GM21423 (cell line): ENCODE data around the gene TSHZ2.

Experiments
- ATAC-seq: cut with Tn5 transposase; IDR thresholded peaks from one replicate; pipeline ENCODE4 v1.9.1; 2021; ENCODE audit warnings: mild to moderate bottlenecking, moderate library complexity; ENCODE audit not compliant: unreplicated experiment

Gene TSHZ2

GRCh38 chr20:53187392-53188068 is 215.4 kb downstream of the TSHZ2 start:
- ATAC-seq: no peak

GRCh38 chr20:53190225-53190624 is 218.1 kb downstream of the TSHZ2 start:
- ATAC-seq: no peak

GRCh38 chr20:53191957-53192356 is 219.8 kb downstream of the TSHZ2 start:
- no peak for ATAC-seq

- ATAC-seq: no peak
Observed at GRCh38 chr20:53194306-53195290, 222.4 kb downstream of the TSHZ2 start.

GRCh38 chr20:53195876-53196610 is 223.9 kb downstream of the TSHZ2 start:
- no peak for ATAC-seq

- ATAC-seq: no peak
Observed at GRCh38 chr20:53201588-53201987, 229.4 kb downstream of the TSHZ2 start.

- no peak for ATAC-seq
Observed at GRCh38 chr20:53202777-53203176, 230.6 kb downstream of the TSHZ2 start.

- ATAC-seq: no peak
Observed at GRCh38 chr20:53205046-53205445, 232.9 kb downstream of the TSHZ2 start.

GRCh38 chr20:53208110-53208832 is 236.1 kb downstream of the TSHZ2 start:
- ATAC-seq: no peak

- ATAC-seq: no peak
Observed at GRCh38 chr20:53210041-53210440, 237.9 kb downstream of the TSHZ2 start.

GRCh38 chr20:53210931-53211330 is 238.8 kb downstream of the TSHZ2 start:
- no peak for ATAC-seq

GRCh38 chr20:53212018-53212417 is 239.9 kb downstream of the TSHZ2 start:
- ATAC-seq: no peak

- no peak for ATAC-seq
Observed at GRCh38 chr20:53214392-53214791, 242.2 kb downstream of the TSHZ2 start.

GRCh38 chr20:53215166-53215565 is 243.0 kb downstream of the TSHZ2 start:
- ATAC-seq: no peak

GRCh38 chr20:53216478-53216855 is 244.3 kb downstream of the TSHZ2 start:
- no peak for ATAC-seq

GRCh38 chr20:53216856-53217576 is 244.9 kb downstream of the TSHZ2 start:
- ATAC-seq: no peak

- ATAC-seq: no peak
Observed at GRCh38 chr20:53220482-53221307, 248.5 kb downstream of the TSHZ2 start.

GRCh38 chr20:53221731-53222130 is 249.6 kb downstream of the TSHZ2 start:
- ATAC-seq: no peak

GRCh38 chr20:53222416-53222815 is 250.3 kb downstream of the TSHZ2 start:
- ATAC-seq: no peak
